AG08396 (cell line): ENCODE results near the gene TBC1D2B.
"Not testable (repeated sequence)": the region's sequence is repeated elsewhere in the genome, so short reads cannot be mapped to it uniquely, and the experiment has no call there.

Experiments used
- DNase-seq: peaks from one replicate; pipeline ENCODE4 v3.0.0; 2012; ENCODE audit warnings: low spot score, mixed read lengths

Gene TBC1D2B

GRCh38 chr15:77987765-77988136 lies 89.8 kb downstream of the TBC1D2B start:
- not testable (repeated sequence) for DNase-seq

GRCh38 chr15:77986891-77987764 lies 90.4 kb downstream of the TBC1D2B start:
- DNase-seq: no peak

GRCh38 chr15:77985931-77986480 lies 91.5 kb downstream of the TBC1D2B start:
- DNase-seq: no peak

- DNase-seq: no peak
Measured at GRCh38 chr15:77985031-77985930, 92.2 kb downstream of the TBC1D2B start.

- no peak for DNase-seq
Measured at GRCh38 chr15:77984446-77984861, 93.1 kb downstream of the TBC1D2B start.

GRCh38 chr15:77983708-77984445 lies 93.6 kb downstream of the TBC1D2B start:
- no peak for DNase-seq

GRCh38 chr15:77983091-77983707 lies 94.3 kb downstream of the TBC1D2B start:
- DNase-seq: no peak

- DNase-seq: no peak
Measured at GRCh38 chr15:77982127-77982490, 95.4 kb downstream of the TBC1D2B start.

GRCh38 chr15:77981281-77982126 lies 96.0 kb downstream of the TBC1D2B start:
- DNase-seq: no peak

- DNase-seq: not testable (repeated sequence)
Measured at GRCh38 chr15:77980674-77981073, 96.8 kb downstream of the TBC1D2B start.

GRCh38 chr15:77980098-77980497 lies 97.4 kb downstream of the TBC1D2B start:
- DNase-seq: no peak

- not testable (repeated sequence) for DNase-seq
Measured at GRCh38 chr15:77979157-77979556, 98.4 kb downstream of the TBC1D2B start.

GRCh38 chr15:77978759-77979145 lies 98.8 kb downstream of the TBC1D2B start:
- not testable (repeated sequence) for DNase-seq

- DNase-seq: not testable (repeated sequence)
Measured at GRCh38 chr15:77977903-77978758, 99.4 kb downstream of the TBC1D2B start.

GRCh38 chr15:77976760-77977525 lies 100.6 kb downstream of the TBC1D2B start:
- not testable (repeated sequence) for DNase-seq

GRCh38 chr15:77976095-77976450 lies 101.4 kb downstream of the TBC1D2B start:
- not testable (repeated sequence) for DNase-seq

- DNase-seq: no peak
Measured at GRCh38 chr15:77975332-77976094, 102.0 kb downstream of the TBC1D2B start.
